ENCODE measurements around the gene SUMO4. TPM values are rescaled to one million over a fixed set of nuclear protein-coding genes. Genes with fewer than 3 reads are reported as not detected.
A peak's percentile ranks its signal among the peaks of the same experiment; 100 is the strongest.
"Not testable (repeated sequence)": the region's sequence is repeated elsewhere in the genome, so short reads cannot be mapped to it uniquely, and the experiment has no call there.

Gene SUMO4
- total and polyA plus RNA-seq, 3 donors from 2014 or later: 4.6 to 6.3 TPM; not detected in 1

DNA sequence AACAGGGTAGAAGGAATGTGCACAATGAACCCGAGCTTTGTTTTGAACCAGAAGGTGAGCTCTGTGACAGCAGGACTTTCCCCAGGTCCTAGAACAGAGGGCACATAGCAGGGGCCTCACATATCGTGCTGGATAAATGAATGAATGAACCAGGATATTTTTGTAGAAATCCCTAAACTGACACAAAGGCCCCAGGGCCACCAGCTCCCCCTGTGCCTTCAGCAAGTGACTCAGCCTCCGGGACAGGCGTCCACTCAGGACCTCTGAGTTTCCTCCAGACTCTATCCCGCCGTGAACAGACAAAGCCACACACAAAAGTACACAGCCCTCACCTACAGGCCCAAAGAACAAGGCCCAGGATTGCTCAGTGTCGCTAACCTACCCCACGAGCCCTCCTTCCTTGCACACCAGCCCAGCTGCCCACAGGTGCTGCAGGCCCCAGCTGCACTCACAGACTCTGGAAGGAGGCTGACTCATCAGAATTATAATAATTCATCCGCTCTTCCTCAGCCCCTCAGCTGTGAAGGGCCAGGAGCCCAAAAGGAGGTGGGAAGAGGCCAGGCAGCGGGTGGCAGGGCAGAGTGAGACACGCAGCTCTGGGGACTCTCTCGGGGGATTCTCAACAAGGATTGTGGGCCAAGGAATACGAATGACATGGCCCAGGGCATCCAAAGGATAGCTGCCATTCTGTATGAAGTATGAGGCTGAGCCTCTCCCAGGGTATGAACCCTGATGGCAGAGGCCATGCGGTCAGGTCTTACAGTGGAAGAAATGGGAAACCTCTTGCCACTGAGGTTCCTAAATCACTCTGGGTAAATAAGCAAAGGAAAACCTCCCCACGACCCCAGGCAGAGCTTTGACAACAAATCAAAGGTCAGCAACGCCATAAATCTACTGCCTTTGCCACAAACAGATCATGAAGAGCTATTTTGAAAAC is 40.9 kb downstream of the SUMO4 start:
- no peak for DNase-seq
- Histone ChIP-seq H3K4me3 (no peak overlapping the region), H3K36me3 (ENCODE audit: low read depth, missing control alignments) (no peaks in the 10 kb centered on the region), H3K9me3 (no peaks in the 10 kb centered on the region), H3K27ac (no peak overlapping the region), H3K27me3 (no peaks in the 10 kb centered on the region), H3K4me1 (no peaks in the 10 kb centered on the region)
- TF ChIP-seq CTCF (IDR thresholded peaks at IDR 0.05) (no peak), POLR2A (IDR thresholded peaks at IDR 0.05) (no peak)
- WGBS, 2 donors: 85 to 90% methylated on average over 16 of the region's 16 CpGs
- intact Hi-C loops (cut with DNase I; ENCODE audit: low total_unique reads): no loop called here

DNA sequence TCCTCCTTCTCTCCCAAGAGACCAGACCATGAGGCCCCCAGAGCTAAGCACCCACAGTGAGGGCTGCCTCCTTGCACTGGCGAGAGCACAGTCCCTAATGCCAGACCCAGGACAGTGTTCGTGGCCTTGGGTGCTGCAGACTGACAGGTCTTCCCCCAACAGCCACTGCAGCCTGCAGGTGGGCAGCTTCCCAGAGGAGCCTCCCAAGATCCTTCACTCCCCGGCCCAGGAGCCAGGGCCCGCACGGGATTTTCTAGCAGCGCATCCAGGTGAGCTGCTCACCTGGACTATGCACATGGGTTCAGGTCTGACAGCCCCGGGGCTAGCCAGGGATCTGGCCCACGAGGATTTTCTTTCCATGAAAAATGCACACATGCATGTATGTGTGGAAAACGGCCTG is 41.7 kb downstream of the SUMO4 start:
- no peaks in the 10 kb centered on the region for H3K4me1 ChIP-seq
- TF ChIP-seq POLR2A (IDR thresholded peaks at IDR 0.05): no peak
- TF ChIP-seq CTCF (IDR thresholded peaks at IDR 0.05): no peak
- 69 to 88% methylated on average over 6 to 9 of the region's 9 CpGs for WGBS, 2 donors
- H3K27me3 ChIP-seq: no peaks in the 10 kb centered on the region
- H3K4me3 ChIP-seq: no peak overlapping the region
- no peak for DNase-seq
- no peaks in the 10 kb centered on the region for H3K36me3 ChIP-seq (ENCODE audit: low read depth, missing control alignments)
- H3K27ac ChIP-seq: no peak overlapping the region
- no peaks in the 10 kb centered on the region for H3K9me3 ChIP-seq
- intact Hi-C loops (cut with DNase I; ENCODE audit: low total_unique reads): no loop called here

DNA sequence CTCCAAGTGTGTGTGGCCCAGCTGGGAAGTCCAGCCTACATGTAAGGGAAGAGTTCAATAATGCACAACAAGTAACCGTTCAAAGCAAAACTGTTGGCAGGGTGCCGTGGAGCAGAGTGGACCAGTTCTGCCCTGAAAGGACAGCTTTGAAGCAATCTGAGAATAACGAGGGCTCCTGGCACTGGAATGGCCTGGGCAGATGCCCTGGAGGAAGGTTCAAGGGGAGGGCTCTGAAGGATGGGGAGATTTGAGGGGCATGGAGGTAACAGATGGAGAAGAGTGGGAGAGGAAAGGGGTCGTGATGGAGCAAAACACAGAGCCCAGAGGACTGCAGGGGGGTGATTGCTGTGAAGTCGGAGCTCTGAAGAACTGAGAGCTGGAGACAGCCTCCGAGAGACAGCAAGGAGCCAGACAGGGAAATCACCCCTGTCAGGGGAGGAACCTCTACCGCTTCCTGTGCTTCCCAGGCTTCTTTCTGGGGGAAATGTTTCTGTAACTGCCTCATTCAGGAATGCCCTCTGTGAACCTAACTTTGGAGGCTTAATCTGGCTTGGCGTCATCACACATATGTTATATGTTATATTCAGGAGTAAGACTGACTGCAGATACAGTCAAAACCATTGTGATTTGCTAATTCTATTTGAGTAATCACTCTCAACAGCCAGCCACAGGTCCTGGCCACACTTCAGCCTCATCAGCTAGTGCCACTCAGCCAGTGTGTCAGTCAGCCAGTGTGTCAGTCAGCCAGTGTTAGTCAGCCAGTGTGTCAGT is 43.5 kb downstream of the SUMO4 start:
- H3K27me3 ChIP-seq: no peaks in the 10 kb centered on the region
- no peak for TF ChIP-seq POLR2A (IDR thresholded peaks at IDR 0.05)
- TF ChIP-seq CTCF (IDR thresholded peaks at IDR 0.05): no peak
- intact Hi-C loops (cut with DNase I; ENCODE audit: low total_unique reads): no loop called here
- no peak overlapping the region for H3K4me3 ChIP-seq
- no peaks in the 10 kb centered on the region for H3K36me3 ChIP-seq (ENCODE audit: low read depth, missing control alignments)
- 47 to 51% methylated on average over 8 of the region's 8 CpGs for WGBS, 2 donors
- H3K9me3 ChIP-seq: no peaks in the 10 kb centered on the region
- no peak overlapping the region for H3K27ac ChIP-seq
- peak; percentile 56 for DNase-seq
- no peaks in the 10 kb centered on the region for H3K4me1 ChIP-seq

DNA sequence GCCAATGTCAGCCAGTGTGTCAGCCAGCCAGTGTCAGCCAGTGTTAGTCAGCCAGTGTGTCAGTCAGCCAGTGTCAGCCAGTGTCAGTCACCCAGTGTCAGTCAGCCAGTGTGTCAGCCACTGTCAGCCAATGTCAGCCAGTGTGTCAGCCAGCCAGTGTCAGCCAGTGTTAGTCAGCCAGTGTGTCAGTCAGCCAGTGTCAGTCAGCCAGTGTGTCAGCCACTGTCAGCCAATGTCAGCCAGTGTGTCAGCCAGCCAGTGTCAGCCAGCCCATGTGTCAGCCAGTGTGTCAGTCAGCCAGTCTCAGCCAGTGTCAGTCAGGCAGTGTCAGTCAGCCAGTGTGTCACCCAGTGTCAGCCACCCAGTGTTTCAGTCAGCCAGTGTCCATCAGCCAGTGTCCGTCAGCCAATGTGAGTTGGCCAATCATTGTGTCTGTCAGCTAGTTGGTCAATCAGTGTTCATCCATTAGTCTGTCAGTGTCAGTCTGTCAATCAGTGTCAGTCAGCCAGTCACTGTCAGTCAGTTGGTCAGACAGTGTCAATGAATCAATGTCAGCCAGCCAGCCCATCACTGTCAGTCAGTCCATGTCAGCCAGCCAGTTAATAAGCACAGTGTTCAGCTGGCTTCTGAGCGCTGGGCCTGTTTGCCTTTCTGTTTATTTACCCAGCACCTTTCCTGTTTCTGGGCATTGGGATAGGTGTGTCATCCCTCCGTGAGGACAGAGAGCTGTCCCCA is 44.5 kb downstream of the SUMO4 start:
- WGBS, 2 donors: 67 to 93% methylated on average over 2 to 3 of the region's 3 CpGs
- DNase-seq; H3K4me1 ChIP-seq; intact Hi-C loops (cut with DNase I; ENCODE audit: low total_unique reads); H3K4me3 ChIP-seq; H3K9me3 ChIP-seq; H3K27me3 ChIP-seq; H3K27ac ChIP-seq; H3K36me3 ChIP-seq (ENCODE audit: low read depth, missing control alignments): not testable (repeated sequence)

DNA sequence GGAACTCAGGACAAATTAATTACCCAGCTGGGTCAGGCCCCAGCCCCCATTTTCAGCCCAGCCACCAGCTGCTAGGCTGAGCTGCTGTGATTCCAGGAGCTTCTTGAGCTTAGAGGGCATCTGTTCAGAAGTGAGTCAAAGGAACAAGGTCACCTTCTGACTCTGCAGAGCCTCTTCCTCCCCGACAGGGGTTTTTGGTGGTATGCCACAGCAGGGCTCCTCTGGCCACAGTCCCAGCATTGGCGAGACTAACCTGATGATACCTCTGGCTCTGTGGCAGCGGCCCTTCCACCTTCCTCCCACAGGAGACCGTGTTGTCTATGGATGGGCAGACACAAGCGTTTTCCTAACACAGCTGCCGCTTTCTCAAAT is 45.0 kb downstream of the SUMO4 start:
- no peaks in the 10 kb centered on the region for H3K36me3 ChIP-seq (ENCODE audit: low read depth, missing control alignments)
- no peaks in the 10 kb centered on the region for H3K4me1 ChIP-seq
- H3K9me3 ChIP-seq: no peaks in the 10 kb centered on the region
- TF ChIP-seq POLR2A (IDR thresholded peaks at IDR 0.05): no peak
- no peak for TF ChIP-seq CTCF (IDR thresholded peaks at IDR 0.05)
- no peak for DNase-seq
- intact Hi-C loops (cut with DNase I; ENCODE audit: low total_unique reads): no loop called here
- H3K27me3 ChIP-seq: no peaks in the 10 kb centered on the region
- no peak overlapping the region for H3K27ac ChIP-seq
- WGBS, 2 donors: 70 to 80% methylated on average over 1 to 6 of the region's 6 CpGs
- H3K4me3 ChIP-seq: no peak overlapping the region

Measured in testis (tissue), 3 donors.